HG03064 (cell line): Measurements from ENCODE around the gene TEX13D.
"Not testable (repeated sequence)": the region's sequence is repeated elsewhere in the genome, so short reads cannot be mapped to it uniquely, and the experiment has no call there.

Experiments
- ATAC-seq: cut with Tn5 transposase; IDR thresholded peaks from one replicate; pipeline ENCODE4 v1.9.1; 2021; ENCODE audit warnings: low read depth; ENCODE audit not compliant: unreplicated experiment

The TEX13D gene

GRCh38 chrX:124332481-124333424 is at the start of gene TEX13D:
Gene TEX13D (plus strand): TSS chrX:124332660. CDS start chrX:124332918, 258 bp downstream.
- ATAC-seq = no peak

GRCh38 chrX:124289443-124289842 is 43.0 kb upstream of the TEX13D start:
- ATAC-seq = no peak

- ATAC-seq = no peak
Observed at GRCh38 chrX:124293810-124294209, 38.6 kb upstream of the TEX13D start.

GRCh38 chrX:124299323-124299722 is 33.1 kb upstream of the TEX13D start:
- ATAC-seq = not testable (repeated sequence)

- ATAC-seq = no peak
Observed at GRCh38 chrX:124300405-124300804, 32.1 kb upstream of the TEX13D start.

GRCh38 chrX:124307253-124307907 is 25.1 kb upstream of the TEX13D start:
- ATAC-seq = no peak

- no peak for ATAC-seq
Observed at GRCh38 chrX:124325732-124326131, 6.7 kb upstream of the TEX13D start.

GRCh38 chrX:124328765-124329164 is 3.7 kb upstream of the TEX13D start:
- ATAC-seq = no peak

- ATAC-seq = no peak
Observed at GRCh38 chrX:124333862-124334261, 1.4 kb downstream of the TEX13D start.

- not testable (repeated sequence) for ATAC-seq
Observed at GRCh38 chrX:124334555-124334954, 2.1 kb downstream of the TEX13D start.

GRCh38 chrX:124335598-124335997 is 3.1 kb downstream of the TEX13D start:
- ATAC-seq = no peak

GRCh38 chrX:124337916-124338315 is 5.5 kb downstream of the TEX13D start:
- no peak for ATAC-seq

GRCh38 chrX:124338733-124339514 is 6.5 kb downstream of the TEX13D start:
- no peak for ATAC-seq

- no peak for ATAC-seq
Observed at GRCh38 chrX:124341396-124342132, 9.1 kb downstream of the TEX13D start.

- no peak for ATAC-seq
Observed at GRCh38 chrX:124342174-124342867, 9.9 kb downstream of the TEX13D start.

- no peak for ATAC-seq
Observed at GRCh38 chrX:124343016-124343415, 10.6 kb downstream of the TEX13D start.

GRCh38 chrX:124344246-124344645 is 11.8 kb downstream of the TEX13D start:
- no peak for ATAC-seq

GRCh38 chrX:124346117-124346876 is 13.8 kb downstream of the TEX13D start, which contains the start of gene SH2D1A:
Gene SH2D1A (plus strand): TSS chrX:124346563. CDS start chrX:124346643, 80 bp downstream.
- no peak for ATAC-seq

GRCh38 chrX:124346877-124347241 is 14.4 kb downstream of the TEX13D start:
- ATAC-seq = no peak
